GM12878 (cell line): ENCODE results near the gene MIAT. TPM values are rescaled to one million over a fixed set of nuclear protein-coding genes. Genes with fewer than 3 reads are reported as not detected.

Source experiments
- ATAC-seq: fragments of 200-7000 bp; cut with Tn5 transposase; 3 replicates; pipeline ENCODE4 v1.9.1; 2020; ENCODE audit warnings: mild to moderate bottlenecking, moderate library complexity
- Bru-seq: library from RNA; stranded (reverse); fragments of 400-500 nt; gene quantifications from one replicate; lab custom pipeline; 2021; lab: Mats Ljungman, UMichigan
- BruChase-seq, 2 experiments: library from RNA; stranded (reverse); fragments of 400-500 nt; gene quantifications; one replicate each; lab custom pipeline; 2021; lab: Mats Ljungman, UMichigan
- BruUV-seq: library from RNA; stranded (reverse); fragments of 400-500 nt; replicated peaks from 2 replicates; lab custom pipeline; 2021; lab: Mats Ljungman, UMichigan
- CTCF ChIA-PET: fragments of 300-600 bp; sonication (Branson Sonifier 250); formaldehyde crosslinking; extraction: SDS; loops from one replicate; lab custom pipeline; 2021; ENCODE audit warnings: inconsistent platforms; lab: Yijun Ruan, JAX
- POLR2A ChIA-PET: fragments of 350-600 bp; formaldehyde crosslinking; extraction: SDS; loops from one replicate; lab custom pipeline; 2021; ENCODE audit warnings: inconsistent platforms; lab: Charles Lee
- RAD21 ChIA-PET: fragments of 300-600 bp; sonication (Branson Sonifier 250); formaldehyde crosslinking; loops from one replicate; lab custom pipeline; 2023; ENCODE audit warnings: antibody characterized with exemption; ENCODE audit not compliant: unreplicated experiment; lab: Charles Lee
- SMC1A ChIA-PET: fragments of 300-600 bp; sonication (Branson Sonifier 250); formaldehyde crosslinking; loops from one replicate; lab custom pipeline; 2023; ENCODE audit not compliant: unreplicated experiment, uncharacterized antibody; lab: Charles Lee
- DNase-seq: peaks from one replicate; pipeline ENCODE4 v3.0.0-alpha.2; 2011; ENCODE audit warnings: low read depth, low spot score
- FAIRE-seq: peaks from 3 replicates; lab custom pipeline; 2011; peaks lifted over from hg19 to GRCh38; lab: Jason Lieb, UNC
- H2AFZ ChIP-seq: 2 replicates; pipeline ENCODE4 v1.6.0; 2011; ENCODE audit warnings: low read depth, low read length, control low read depth; ENCODE audit not compliant: control insufficient read depth
- H3K27ac ChIP-seq: 2 replicates; pipeline ENCODE4 v1.5.1; 2011; ENCODE audit warnings: control low read depth; ENCODE audit not compliant: control insufficient read depth, insufficient read depth
- H3K27me3 ChIP-seq, 2 experiments: replicated peaks in 1 of 2; 2 replicates each; pipeline versions ENCODE4 v1.6.0 to v1.6.1; 2011; ENCODE audit warnings: low read length in 1 of 2; ENCODE audit not compliant: control insufficient read depth in 2 of 2, insufficient read depth in 2 of 2
- H3K36me3 ChIP-seq, 2 experiments: 2 replicates each; pipeline ENCODE4 v1.5.1; 2011; ENCODE audit warnings: low read length in 1 of 2; ENCODE audit not compliant: control insufficient read depth in 2 of 2, insufficient read depth in 2 of 2
- H3K4me1 ChIP-seq: 2 replicates; pipeline ENCODE4 v1.6.1; 2011; ENCODE audit warnings: mild to moderate bottlenecking, low read length, moderate library complexity, mixed read lengths; ENCODE audit not compliant: control insufficient read depth, insufficient read depth
- H3K4me2 ChIP-seq: 2 replicates; pipeline ENCODE4 v1.6.0; 2011; ENCODE audit warnings: control low read depth; ENCODE audit not compliant: control insufficient read depth, insufficient read depth
- H3K4me3 ChIP-seq: fragments of 200-600 bp; sonication (generic); 2 replicates; pipeline ENCODE4 v1.5.1; 2016
- H3K79me2 ChIP-seq: 2 replicates; pipeline ENCODE4 v1.6.0; 2011; ENCODE audit warnings: low read length; ENCODE audit not compliant: control insufficient read depth, insufficient read depth
- H3K9ac ChIP-seq: 2 replicates; pipeline ENCODE4 v1.8.0; 2011; ENCODE audit warnings: low read length, control low read depth, mixed read lengths; ENCODE audit not compliant: control insufficient read depth, insufficient read depth
- H3K9me3 ChIP-seq: replicated peaks from 3 replicates; pipeline ENCODE4 v1.5.1; 2011; ENCODE audit warnings: mild to moderate bottlenecking, low read length; ENCODE audit not compliant: control insufficient read depth, insufficient read depth
- H4K20me1 ChIP-seq: 2 replicates; pipeline ENCODE4 v1.6.0; 2011; ENCODE audit not compliant: control insufficient read depth, insufficient read depth
- BCL3 ChIP-seq: IDR thresholded peaks from 2 replicates; pipeline ENCODE4 v1.6.1; 2011; ENCODE audit warnings: borderline replicate concordance, low read depth, mild to moderate bottlenecking, moderate library complexity, low read length; ENCODE audit not compliant: insufficient read depth, poor library complexity, severe bottlenecking
- EED ChIP-seq: sonication (generic); IDR thresholded peaks from 2 replicates; pipeline ENCODE4 v1.6.1; 2016; ENCODE audit warnings: antibody characterized with exemption, low read depth
- HCFC1 ChIP-seq: fragments of 150-350 bp; IDR thresholded peaks from 2 replicates; pipeline ENCODE4 v1.6.1; 2014; ENCODE audit warnings: low read length
- IRF3 ChIP-seq: fragments of 450-650 bp; IDR thresholded peaks from 2 replicates; pipeline ENCODE4 v1.6.1; 2014; ENCODE audit warnings: mild to moderate bottlenecking
- JUND ChIP-seq: IDR thresholded peaks from 2 replicates; pipeline ENCODE4 v1.6.1; 2012; ENCODE audit warnings: low read depth, mild to moderate bottlenecking, low read length, improper control_type of control experiment, moderate library complexity
- MEF2A ChIP-seq: IDR thresholded peaks from 2 replicates; pipeline ENCODE4 v1.6.1; 2011; ENCODE audit warnings: low read depth, mild to moderate bottlenecking, low read length, moderate library complexity; ENCODE audit not compliant: insufficient read depth
- PKNOX1 ChIP-seq: fragments of 450-650 bp; IDR thresholded peaks from 2 replicates; pipeline ENCODE4 v1.6.1; 2016; ENCODE audit warnings: mild to moderate bottlenecking
- RCOR1 ChIP-seq: conservative IDR thresholded peaks from 2 replicates; pipeline ENCODE4 v1.6.1; 2012; ENCODE audit warnings: low read depth, low read length, improper control_type of control experiment
- SREBF2 ChIP-seq: IDR thresholded peaks from 2 replicates; pipeline ENCODE4 v1.6.1; 2012; ENCODE audit warnings: mild to moderate bottlenecking, low read length
- ZSCAN29 ChIP-seq: fragments of 450-650 bp; IDR thresholded peaks from 2 replicates; pipeline ENCODE4 v1.6.1; 2017; ENCODE audit warnings: mild to moderate bottlenecking, moderate library complexity
- WGBS: methylation state at CpG from one replicate; pipeline ENCODE4 v1.1.6; 2016; ENCODE audit warnings: low lambda C conversion rate; ENCODE audit not compliant: insufficient replicate concordance, insufficient coverage; ENCODE audit errors: missing lambda C conversion rate; 5-methylcytosine and 5-hydroxymethylcytosine counted together
- in situ Hi-C: fragments of 300-500 bp; cut with MboI; formaldehyde crosslinking; loops from 9 replicates; pipeline ENCODE4 v1.14.3; 2018; ENCODE audit warnings: mixed read lengths
- intact Hi-C: fragments of 100-400 bp; cut with micrococcal nuclease; formaldehyde crosslinking; loops from one replicate; pipeline ENCODE4 v1.14.2; 2022; ENCODE audit not compliant: unreplicated experiment
- long read RNA-seq, 2 experiments: library from polyadenylated mRNA; unstranded; transcript quantifications; one replicate each; pipeline ENCODE4 v2.0.0, GENCODE V29; 2019 to 2020
- polyA minus RNA-seq, 3 experiments: library from RNA; depleted of rRNA, polyadenylated mRNA; stranded (reverse); fragments of >200 nt; gene quantifications; 2 replicates each; pipeline ENCODE4 v1.2.3, GENCODE V29; 2011
- polyA plus RNA-seq, 11 experiments: library from polyadenylated mRNA; depleted of rRNA in 4 of 11; unstranded in 6 of 11; stranded (reverse) in 5 of 11; fragments of >200 nt; fragmentation: Nextera tagmentation in 4 of 11; fragmentation: Illumina TruSeq in 1 of 11; extraction: Ambion mirVana in 4 of 11; extraction: Trizol in 1 of 11; gene quantifications; 1 replicate in 1 of 11; 2 replicates in 10 of 11; pipeline versions ENCODE4 v1.2.1 to v1.2.3, GENCODE V29; 2011 to 2016; ENCODE audit warnings: inconsistent platforms in 2 of 11, missing spikeins in 2 of 11, low read depth in 1 of 11
- total RNA-seq, 4 experiments: library from RNA; depleted of rRNA in 3 of 4; stranded (reverse); fragments of >200 nt in 3 of 4; fragmentation: Illumina TruSeq in 1 of 4; extraction: Trizol in 1 of 4; gene quantifications; 2 replicates each; pipeline versions ENCODE4 v1.2.1 to v1.2.3, GENCODE V29; 2013 to 2021

Gene MIAT
- 13.9 and 14.0 TPM in 2 replicates for total RNA-seq (2013; cell fraction: nucleolus; rRNA removed)
- total RNA-seq (2014; rRNA removed) (5.2 and 5.9 TPM in 2 replicates), total RNA-seq (2014; rRNA removed; fragmentation: Illumina TruSeq; extraction: Trizol) (6.7 and 7.7 TPM in 2 replicates), total RNA-seq (2021) (9.9 and 11.7 TPM in 2 replicates), polyA plus RNA-seq (2011; rRNA removed) (1.8 and 1.9 TPM in 2 replicates), polyA plus RNA-seq (2014; fragmentation: Illumina TruSeq; extraction: Trizol) (12.4 and 14.7 TPM in 2 replicates), polyA plus RNA-seq (2014; fragmentation: Nextera tagmentation; extraction: Ambion mirVana) (under 1 TPM; 0.39 to 0.51 TPM), polyA plus RNA-seq (2014; rRNA removed) (13.7 and 16.0 TPM in 2 replicates), polyA plus RNA-seq (2016; fragmentation: Nextera tagmentation; extraction: Ambion mirVana) (1 to 10 TPM; 2.2 to 3.4 TPM), polyA minus RNA-seq (2011; rRNA and poly(A)+ RNA removed) (2.8 and 5.1 TPM in 2 replicates), Bru-seq, nascent RNA (percentile 66 among the genes with signal in this experiment), BruChase-seq, experiment 1, labeled RNA remaining after a 6-hour chase (percentile 69 among the genes with signal in this experiment), BruChase-seq, experiment 2, labeled RNA remaining after a 2-hour chase (percentile 61 among the genes with signal in this experiment)
- 9.0 TPM for polyA plus RNA-seq (2011; ENCODE audit: low read depth)
- polyA plus RNA-seq (2011; cell fraction: cytosol; rRNA removed), result 0.80 and 1.2 TPM in 2 replicates
- 8.6 and 9.9 TPM in 2 replicates for polyA plus RNA-seq (2011; cell fraction: nucleus; rRNA removed)
- 9.7 and 12.5 TPM in 2 replicates for polyA plus RNA-seq (2012)
- 0.53 and 0.73 TPM in 2 replicates for polyA minus RNA-seq (2011; cell fraction: cytosol; rRNA and poly(A)+ RNA removed)
- polyA minus RNA-seq (2011; cell fraction: nucleus; rRNA and poly(A)+ RNA removed), result 6.3 and 6.9 TPM in 2 replicates
- long read RNA-seq, experiment 1, result 0 reads
- long read RNA-seq, experiment 2, partial matches to known transcripts, result 0 of 2 reads
- long read RNA-seq, experiment 2, other reads (novel, unspliced or antisense), result 2 of 2 reads

- FAIRE-seq (no peak), ATAC-seq (peak; percentile 89), DNase-seq (no peak)
- Histone ChIP-seq H3K9me3 (no peaks in the 10 kb centered on the region), H3K4me1 (peaks cover 13% of the 10 kb centered on the region), H4K20me1 (no peaks in the 10 kb centered on the region), H3K9ac (peak within 1 kb of the TSS; percentile 19; the same call in 1 of the 2 replicates), H2AFZ (peak within 1 kb of the TSS; percentile 76), H3K36me3 (no peaks in the 10 kb centered on the region), H3K27me3 (peaks cover 4% of the 10 kb centered on the region in 2 experiments; a peak in 2 of 4 replicates), H3K27ac (no peak within 1 kb of the TSS), H3K79me2 (no peaks in the 10 kb centered on the region), H3K4me3 (peak within 1 kb of the TSS; percentile 77), H3K4me2 (peak within 1 kb of the TSS; percentile 99)
- POLR2A ChIA-PET, result no interaction called here
- SMC1A ChIA-PET, result interaction anchor here (1.1 kb wide), 1 partner anchor 154 kb away, joined by 3 read pairs; no protein-coding TSS in a partner anchor
- 3% methylated on average over 44 of the region's 62 CpGs for WGBS
- CTCF ChIA-PET, result interaction anchor here (0.8 kb wide), 1 partner anchor 9 kb away, joined by 3 read pairs; no protein-coding TSS in a partner anchor
- RAD21 ChIA-PET, result interaction anchor here (1.2 kb wide), 1 partner anchor 16 kb away, joined by 3 read pairs; no protein-coding TSS in a partner anchor
- no TSS peak for BruUV-seq
- intact Hi-C loops (no loop called here), in situ Hi-C loops (no loop called here)
- TF ChIP-seq SREBF2, result no peak
- no peak for TF ChIP-seq BCL3
- no peak for TF ChIP-seq HCFC1
- TF ChIP-seq ZSCAN29, result no peak
- TF ChIP-seq EED, result peak; percentile 37; the same call in 1 of the 2 replicates
- TF ChIP-seq JUND, result no peak
- TF ChIP-seq IRF3, result no peak
- no peak for TF ChIP-seq MEF2A
- TF ChIP-seq RCOR1, result no peak
- TF ChIP-seq PKNOX1, result no peak
These were observed at the start of gene MIAT for GRCh38 chr22:26656891-26657851. TSS of gene MIAT (plus strand) at chr22:26657588.
